Measurements from ENCODE around the gene TMCC3. TPM values are rescaled to one million over a fixed set of nuclear protein-coding genes. Genes with fewer than 3 reads are reported as not detected.

The TMCC3 gene
- total RNA-seq, 1 experiment from 2014 or later = 2.1 TPM

DNA sequence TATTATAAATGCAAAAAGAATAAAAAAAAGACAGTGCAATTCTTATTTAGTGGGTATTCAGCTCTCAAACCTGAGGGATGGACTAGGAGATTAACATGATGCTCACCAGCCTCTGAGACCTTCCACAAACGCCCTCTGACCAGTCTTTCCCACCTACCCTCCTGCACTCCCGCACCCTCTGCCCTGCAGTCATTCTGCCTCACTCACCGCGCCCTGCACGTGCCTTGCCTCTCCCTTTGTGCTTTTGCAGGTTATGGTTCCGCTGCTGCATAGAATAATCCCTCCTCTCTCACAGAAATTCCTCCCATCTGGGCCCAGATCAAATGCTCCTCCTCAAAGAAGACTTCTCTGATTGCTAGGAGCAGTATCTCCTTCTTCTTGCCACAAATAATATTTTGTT is 28.5 kb upstream of the TMCC3 start:
- POLR2A ChIA-PET = no interaction called here
- Histone ChIP-seq H3K9me3 (no peaks in the 10 kb centered on the region), H3K36me3 (ENCODE audit: control insufficient read depth, insufficient read depth, low read length) (no peaks in the 10 kb centered on the region), H3K4me1 (no peaks in the 10 kb centered on the region), H3K4me3 (ENCODE audit: low read depth, low read length) (no peak overlapping the region), H3K27me3 (replicated peaks; ENCODE audit: control insufficient read depth, insufficient read depth, low read length) (no peaks in the 10 kb centered on the region)
- DNase-seq = no peak
- Mint-ChIP-seq H3K27ac (ENCODE audit: unreplicated experiment) (no peak overlapping the region), H3K36me3 (ENCODE audit: insufficient read depth, unreplicated experiment) (no peaks in the 10 kb centered on the region), H3K4me1 (ENCODE audit: low read depth, unreplicated experiment) (no peaks in the 10 kb centered on the region), H3K4me3 (ENCODE audit: unreplicated experiment) (no peak overlapping the region), H3K9me3 (ENCODE audit: unreplicated experiment) (peaks cover 9% of the 10 kb centered on the region), H3K27me3 (ENCODE audit: insufficient read depth, unreplicated experiment) (no peaks in the 10 kb centered on the region)
- no peak for TF ChIP-seq CTCF (IDR thresholded peaks at IDR 0.05; ENCODE audit: insufficient read depth in 1 of 2, low read depth in 1 of 2, low read length in 1 of 2, severe bottlenecking in 1 of 2, unreplicated experiment in 1 of 2)
- BruUV-seq (replicated peaks) = no TSS peak
- intact Hi-C loops (cut with micrococcal nuclease; ENCODE audit: unreplicated experiment) = no loop called here
- CTCF ChIA-PET = no interaction called here

GRCh38 chr12:94678379-94678778 is 28.0 kb upstream of the TMCC3 start:
- Mint-ChIP-seq H3K9me3 (ENCODE audit: unreplicated experiment) (peaks cover 9% of the 10 kb centered on the region), H3K4me3 (ENCODE audit: unreplicated experiment) (no peak overlapping the region), H3K4me1 (ENCODE audit: low read depth, unreplicated experiment) (no peaks in the 10 kb centered on the region), H3K27ac (ENCODE audit: unreplicated experiment) (no peak overlapping the region), H3K36me3 (ENCODE audit: insufficient read depth, unreplicated experiment) (no peaks in the 10 kb centered on the region), H3K27me3 (ENCODE audit: insufficient read depth, unreplicated experiment) (no peaks in the 10 kb centered on the region)
- no peak for TF ChIP-seq CTCF (IDR thresholded peaks at IDR 0.05; ENCODE audit: insufficient read depth in 1 of 2, low read depth in 1 of 2, low read length in 1 of 2, severe bottlenecking in 1 of 2, unreplicated experiment in 1 of 2)
- Histone ChIP-seq H3K4me1 (no peaks in the 10 kb centered on the region), H3K9me3 (no peaks in the 10 kb centered on the region), H3K4me3 (ENCODE audit: low read depth, low read length) (no peak overlapping the region), H3K27me3 (replicated peaks; ENCODE audit: control insufficient read depth, insufficient read depth, low read length) (no peaks in the 10 kb centered on the region), H3K36me3 (ENCODE audit: control insufficient read depth, insufficient read depth, low read length) (no peaks in the 10 kb centered on the region)
- BruUV-seq (replicated peaks) = no TSS peak
- intact Hi-C loops (cut with micrococcal nuclease; ENCODE audit: unreplicated experiment) = no loop called here
- ChIA-PET POLR2A (no interaction called here), CTCF (no interaction called here)
- no peak for DNase-seq

GRCh38 chr12:94677778-94678177 is 27.4 kb upstream of the TMCC3 start:
- no peak for DNase-seq
- Histone ChIP-seq H3K4me3 (ENCODE audit: low read depth, low read length) (no peak overlapping the region), H3K27me3 (replicated peaks; ENCODE audit: control insufficient read depth, insufficient read depth, low read length) (no peaks in the 10 kb centered on the region), H3K36me3 (ENCODE audit: control insufficient read depth, insufficient read depth, low read length) (no peaks in the 10 kb centered on the region), H3K4me1 (no peaks in the 10 kb centered on the region), H3K9me3 (no peaks in the 10 kb centered on the region)
- H3K36me3 Mint-ChIP-seq (ENCODE audit: insufficient read depth, unreplicated experiment) = no peaks in the 10 kb centered on the region
- no peak overlapping the region for H3K4me3 Mint-ChIP-seq (ENCODE audit: unreplicated experiment)
- ChIA-PET CTCF (no interaction called here), POLR2A (no interaction called here)
- no peaks in the 10 kb centered on the region for H3K27me3 Mint-ChIP-seq (ENCODE audit: insufficient read depth, unreplicated experiment)
- TF ChIP-seq CTCF (IDR thresholded peaks at IDR 0.05; ENCODE audit: insufficient read depth in 1 of 2, low read depth in 1 of 2, low read length in 1 of 2, severe bottlenecking in 1 of 2, unreplicated experiment in 1 of 2) = no peak
- no peaks in the 10 kb centered on the region for H3K4me1 Mint-ChIP-seq (ENCODE audit: low read depth, unreplicated experiment)
- intact Hi-C loops (cut with micrococcal nuclease; ENCODE audit: unreplicated experiment) = no loop called here
- H3K27ac Mint-ChIP-seq (ENCODE audit: unreplicated experiment) = no peak overlapping the region
- BruUV-seq (replicated peaks) = no TSS peak
- peaks cover 9% of the 10 kb centered on the region for H3K9me3 Mint-ChIP-seq (ENCODE audit: unreplicated experiment)

All from Caco-2 (cell line).